Panc1 (cell line): ENCODE results near the gene DAB1.

Experiments used
- CTCF ChIP-seq: fragments of 450-650 bp; IDR thresholded peaks from 2 replicates; pipeline ENCODE4 v1.5.1; 2017; ENCODE audit warnings: mild to moderate bottlenecking
- POLR2AphosphoS5 ChIP-seq: IDR thresholded peaks from 2 replicates; pipeline ENCODE4 v1.6.1; 2012; ENCODE audit warnings: mild to moderate bottlenecking, low read depth, low read length, moderate library complexity
- REST ChIP-seq, 2 experiments: IDR thresholded peaks; 2 replicates each; pipeline ENCODE4 v1.6.1; 2011 to 2012; ENCODE audit warnings: low read depth in 2 of 2, control low read depth in 1 of 2, low read length in 1 of 2, mild to moderate bottlenecking in 1 of 2, moderate library complexity in 1 of 2; ENCODE audit not compliant: insufficient read depth in 1 of 2

GRCh38 chr1:57041901-57042300 is 382.0 kb downstream of the DAB1 start:
- TF ChIP-seq CTCF (no peak), POLR2AphosphoS5 (no peak), REST (IDR thresholded peaks at IDR 0.05; ENCODE audit: insufficient read depth in 1 of 2, low read depth in 2 of 2, low read length in 1 of 2) (no peak)
